Adrenal gland (tissue), 5 donors: ENCODE data around the gene YKT6.

Source experiments
- POLR2A ChIP-seq, 2 donors: fragments of 450-650 bp; IDR thresholded peaks; one replicate each; pipeline ENCODE4 v1.6.1; 2017; ENCODE audit warnings: antibody characterized with exemption in 2 of 2, mild to moderate bottlenecking in 2 of 2, moderate library complexity in 1 of 2
- TF ChIP-seq, protein P1 (sequence below), 6 experiments: fragments of 450-650 bp in 4 of 6; fragments of 200-600 bp in 2 of 6; sonication (generic) in 1 of 6; IDR thresholded peaks; 1 replicate in 5 of 6; 2 replicates in 1 of 6; pipeline versions ENCODE4 v1.5.1 to v1.8.0; 2016 to 2021; ENCODE audit warnings: antibody characterized with exemption in 6 of 6, mild to moderate bottlenecking in 2 of 6, moderate library complexity in 1 of 6
- donor health status: DM: no; HTN: no; CAD: no.

DNA sequence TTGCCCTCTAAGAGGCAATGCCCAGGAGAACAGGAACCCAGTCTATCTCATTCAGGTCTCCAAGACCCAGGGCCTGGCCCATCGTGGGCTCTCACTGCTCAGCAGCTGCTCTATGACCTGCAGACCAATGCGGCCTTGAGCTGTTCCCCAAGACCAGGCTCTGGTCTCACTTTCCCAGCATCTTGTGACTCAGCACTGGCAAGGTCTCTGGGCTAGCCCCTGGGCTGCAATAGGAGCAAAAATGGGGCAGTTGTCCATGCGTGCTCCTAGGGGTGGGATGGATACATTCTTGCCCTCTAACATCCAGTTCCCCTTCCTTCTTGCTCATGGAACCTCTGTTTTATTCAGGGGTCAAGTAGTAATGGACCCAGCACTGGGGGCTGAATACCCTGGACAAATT lies 25.0 kb upstream of the YKT6 start:
- TF ChIP-seq, protein P1, sequence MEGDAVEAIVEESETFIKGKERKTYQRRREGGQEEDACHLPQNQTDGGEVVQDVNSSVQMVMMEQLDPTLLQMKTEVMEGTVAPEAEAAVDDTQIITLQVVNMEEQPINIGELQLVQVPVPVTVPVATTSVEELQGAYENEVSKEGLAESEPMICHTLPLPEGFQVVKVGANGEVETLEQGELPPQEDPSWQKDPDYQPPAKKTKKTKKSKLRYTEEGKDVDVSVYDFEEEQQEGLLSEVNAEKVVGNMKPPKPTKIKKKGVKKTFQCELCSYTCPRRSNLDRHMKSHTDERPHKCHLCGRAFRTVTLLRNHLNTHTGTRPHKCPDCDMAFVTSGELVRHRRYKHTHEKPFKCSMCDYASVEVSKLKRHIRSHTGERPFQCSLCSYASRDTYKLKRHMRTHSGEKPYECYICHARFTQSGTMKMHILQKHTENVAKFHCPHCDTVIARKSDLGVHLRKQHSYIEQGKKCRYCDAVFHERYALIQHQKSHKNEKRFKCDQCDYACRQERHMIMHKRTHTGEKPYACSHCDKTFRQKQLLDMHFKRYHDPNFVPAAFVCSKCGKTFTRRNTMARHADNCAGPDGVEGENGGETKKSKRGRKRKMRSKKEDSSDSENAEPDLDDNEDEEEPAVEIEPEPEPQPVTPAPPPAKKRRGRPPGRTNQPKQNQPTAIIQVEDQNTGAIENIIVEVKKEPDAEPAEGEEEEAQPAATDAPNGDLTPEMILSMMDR (IDR thresholded peaks at IDR 0.05): no peak
- TF ChIP-seq POLR2A (IDR thresholded peaks at IDR 0.05): no peak
